Left colon (tissue), 2 donors: Measurements from ENCODE around the gene GNG5. TPM values are rescaled to one million over a fixed set of nuclear protein-coding genes. Genes with fewer than 3 reads are reported as not detected.
"Not testable (repeated sequence)": the region's sequence is repeated elsewhere in the genome, so short reads cannot be mapped to it uniquely, and the experiment has no call there.

Source experiments
- ATAC-seq: fragments of 200-7000 bp; cut with Tn5 transposase; one replicate; pipeline ENCODE4 v1.9.1; 2020; ENCODE audit warnings: mild to moderate bottlenecking, moderate library complexity
- DNase-seq, 2 donors: peaks; one replicate each; pipeline ENCODE4 v3.0.0-alpha.2; 2020
- intact Hi-C, 2 donors: fragments of 100-400 bp; cut with DNase I in 1 of 2; cut with micrococcal nuclease in 1 of 2; formaldehyde crosslinking; loops; one replicate each; pipeline versions ENCODE4 v1.11.2 to v1.14.0; 2022; cut with DNase I, micrococcal nuclease
- long read RNA-seq: library from polyadenylated mRNA; unstranded; transcript quantifications from one replicate; pipeline ENCODE4 v2.0.0, GENCODE V29; 2021
- total RNA-seq, 2 donors: library from RNA; stranded (reverse); fragmentation: NEBNext Ultra II Directional; extraction: Animal tissue kit (Norgen Biotek cat#: 25700); gene quantifications; one replicate each; pipeline ENCODE4 v1.2.1, GENCODE V29; 2021
- donor health status: DM: no; HTN: no; CAD: no.
- donor health status: DM: yes; HTN: yes; CAD: no.

The GNG5 gene
- 100 to 1,000 TPM; 126 to 148 TPM for total RNA-seq
- long read RNA-seq, transcript GNG5-201 (3 exons, 920 nt): major isoform, 81 of 82 reads
- long read RNA-seq, partial matches to known transcripts: 1 of 82 reads
- long read RNA-seq, other reads (novel, unspliced or antisense): 0 of 82 reads

GRCh38 chr1:84506002-84506728 lies at the start of gene GNG5, which contains the start of gene SPATA1:
Gene GNG5, minus strand, starts transcription at chr1:84506581. Its CDS starts 490 bp downstream, at chr1:84506091.
Gene SPATA1, plus strand, starts transcription at chr1:84506386. Its CDS starts 9,974 bp downstream, at chr1:84516360.
- peak; percentile 93 for ATAC-seq
- intact Hi-C loops: loop anchor here in 1 of 2 donors (10.0 kb wide), 1 partner anchor 69 kb away; the partner anchor contains the start of gene CTBS

DNA sequence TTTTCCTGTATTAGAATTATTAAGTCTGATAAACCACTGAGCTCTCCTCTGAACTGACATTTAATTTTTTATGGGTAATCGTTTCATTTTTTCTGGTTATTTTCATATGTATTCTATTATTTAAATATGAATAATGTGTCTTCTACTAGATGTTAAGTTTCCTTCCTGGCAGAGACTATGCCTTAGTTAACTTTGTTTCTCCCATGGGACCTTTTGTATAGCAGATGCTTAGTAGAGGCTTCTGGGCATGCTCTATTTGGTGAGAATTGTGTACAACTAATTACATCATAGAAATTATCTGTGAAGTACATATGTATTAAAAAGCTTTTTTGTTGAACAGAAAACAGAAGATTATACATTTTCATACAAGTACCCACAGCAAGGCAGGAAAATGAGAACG lies 44.4 kb upstream of the GNG5 start:
- DNase-seq (no peak), ATAC-seq (no peak)
- intact Hi-C loops: no loop called here

More at GRCh38 chr1:84506002-84506728, at the start of gene GNG5, which contains the start of gene SPATA1:
- peak; percentile 98 to 100 for DNase-seq

DNA sequence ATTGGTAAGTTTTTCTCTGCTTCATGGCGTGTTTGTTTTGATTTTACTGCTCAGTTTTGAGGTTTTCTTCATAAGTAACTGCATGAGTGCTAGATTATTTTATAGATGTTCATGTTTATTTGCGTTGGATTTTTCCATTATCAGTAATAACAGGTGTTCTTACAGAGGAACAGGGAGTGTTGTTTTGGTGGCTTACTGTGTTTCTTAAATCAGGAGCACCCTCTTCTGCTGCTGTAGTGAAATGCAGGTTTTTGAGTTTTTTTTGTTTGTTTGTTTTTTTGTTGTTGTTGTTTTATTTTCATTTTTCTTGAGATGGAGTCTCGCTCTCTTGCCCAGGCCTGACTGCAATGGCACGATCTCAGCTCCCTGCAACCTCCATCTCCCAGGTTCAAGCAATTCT lies 35.3 kb upstream of the GNG5 start:
- DNase-seq (no peak), ATAC-seq (no peak)
- intact Hi-C loops: no loop called here

GRCh38 chr1:84540759-84541158 lies 34.4 kb upstream of the GNG5 start:
- ATAC-seq: no peak
- no peak for DNase-seq
- intact Hi-C loops: no loop called here

DNA sequence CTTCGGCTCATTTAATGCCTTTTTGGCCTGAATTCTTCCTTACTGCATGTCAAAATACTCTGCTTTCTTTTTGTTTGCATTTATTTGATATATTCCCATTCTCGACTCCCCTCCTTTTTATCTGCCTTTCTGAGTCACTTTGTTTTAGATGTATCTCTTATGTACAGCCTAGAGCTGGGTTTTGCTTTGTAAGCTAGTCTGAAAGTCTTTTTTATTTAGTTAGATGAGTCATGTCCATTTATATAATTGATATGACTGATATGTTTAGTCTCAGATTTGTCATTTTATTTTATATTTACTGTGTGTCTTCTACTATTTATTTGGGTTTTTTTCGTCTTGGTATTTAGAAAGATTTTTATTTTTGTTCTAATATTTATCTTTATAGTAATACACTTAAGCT lies 33.6 kb upstream of the GNG5 start:
- DNase-seq: no peak
- ATAC-seq: no peak

DNA sequence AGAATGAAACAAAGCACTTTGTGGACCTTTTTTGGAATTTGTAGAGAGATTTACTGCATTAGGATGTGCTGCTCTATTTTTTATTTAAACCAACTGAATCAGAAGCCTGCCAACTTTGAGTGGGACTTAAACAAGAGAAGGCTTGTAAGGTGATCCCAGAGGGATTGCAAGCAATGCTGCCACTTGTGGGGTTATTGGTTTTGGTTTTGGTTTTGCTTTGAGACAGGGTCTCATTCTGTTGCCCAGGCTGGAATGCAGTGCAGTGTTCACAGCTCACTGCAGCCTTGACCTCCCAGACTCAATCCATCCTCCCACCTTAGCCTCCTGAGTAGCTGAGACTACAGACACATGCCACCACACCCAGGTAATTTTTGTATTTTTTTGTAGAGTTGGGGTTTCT lies 32.2 kb upstream of the GNG5 start:
- DNase-seq (no peak), ATAC-seq (no peak)
- intact Hi-C loops: no loop called here

More for the DNA sequence above, 33.6 kb upstream of the GNG5 start:
- intact Hi-C loops: no loop called here

DNA sequence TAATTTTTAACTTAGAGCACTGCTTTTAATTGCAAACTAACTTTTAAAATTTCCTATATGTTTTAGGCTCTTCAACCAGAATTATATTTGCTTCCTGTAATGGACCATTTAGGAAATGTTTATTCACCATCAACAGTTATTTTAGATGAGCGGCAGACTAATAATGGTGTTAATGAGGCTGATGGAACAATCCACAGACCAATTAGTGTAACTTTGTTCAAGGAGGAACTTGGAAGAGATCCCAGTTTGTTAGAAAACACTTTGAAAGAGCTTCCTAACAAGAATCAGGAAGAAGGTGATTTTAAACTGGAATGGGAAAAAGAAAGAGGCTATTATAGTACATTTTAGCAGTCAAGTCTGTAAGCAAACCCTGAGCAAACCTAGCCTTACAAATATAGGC lies 19.4 kb upstream of the GNG5 start:
- DNase-seq (no peak), ATAC-seq (no peak)
- intact Hi-C loops: no loop called here

DNA sequence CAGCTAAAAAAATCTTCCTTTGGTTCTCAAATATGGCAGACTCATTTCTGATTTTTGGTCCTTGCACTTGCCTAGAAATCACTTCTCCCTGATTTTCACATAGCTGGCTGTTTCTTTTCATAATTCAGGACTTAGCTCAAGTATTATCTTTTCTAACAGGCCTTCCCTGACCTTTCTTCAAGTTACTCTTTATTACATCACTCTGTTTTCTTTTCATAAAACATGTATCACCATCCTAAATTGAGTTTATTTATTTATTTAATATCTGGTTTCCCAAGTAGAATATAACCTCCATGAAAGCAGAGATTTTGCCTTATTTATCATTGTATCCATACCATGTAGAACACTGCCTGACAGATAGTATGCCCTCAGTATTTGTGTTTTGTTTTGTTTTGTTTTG lies 18.2 kb upstream of the GNG5 start:
- ATAC-seq (no peak), DNase-seq (no peak)
- intact Hi-C loops: no loop called here

DNA sequence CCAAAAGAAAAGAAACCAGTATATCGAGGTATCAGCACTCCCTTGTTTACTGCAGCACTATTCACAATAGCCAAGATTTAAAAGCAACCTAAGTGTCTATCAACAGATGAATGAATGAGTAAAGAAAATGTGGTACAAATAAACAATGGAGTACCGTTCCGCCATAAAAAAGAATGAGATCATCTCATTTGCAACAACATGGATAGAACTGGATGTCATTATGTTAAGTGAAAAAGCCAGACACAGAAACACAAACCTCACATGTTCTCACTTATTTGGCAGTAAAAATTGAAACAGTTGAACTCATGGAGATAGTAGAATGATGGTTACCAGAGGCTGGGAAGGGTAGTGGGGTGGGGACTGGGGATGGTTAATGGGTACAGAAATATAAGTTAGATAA lies 4.3 kb upstream of the GNG5 start:
- DNase-seq (no peak), ATAC-seq (no peak)
- intact Hi-C loops: no loop called here

DNA sequence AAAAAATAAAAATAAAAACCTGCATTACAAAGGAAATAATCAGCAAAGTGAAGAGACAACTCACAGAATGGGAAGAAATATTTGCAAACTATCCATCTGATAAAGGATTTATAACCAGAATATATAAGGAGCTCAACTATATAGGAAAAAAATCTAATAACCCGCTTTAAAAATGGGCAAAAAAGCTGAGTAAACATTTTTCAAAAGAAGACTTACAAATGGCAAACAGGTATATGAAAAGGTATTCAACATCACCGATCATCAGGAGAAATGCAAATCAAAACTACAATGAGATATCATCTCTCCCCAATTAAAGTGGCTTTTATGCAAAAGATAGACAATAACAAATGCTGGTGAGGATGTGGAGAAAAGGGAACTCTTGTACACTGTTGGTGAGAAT lies 3.8 kb upstream of the GNG5 start:
- DNase-seq (no peak), ATAC-seq (no peak)
- intact Hi-C loops: no loop called here

- intact Hi-C loops: loop anchor here in 1 of 2 donors (10.0 kb wide), 1 partner anchor 66 kb away; the partner anchor contains the start of gene CTBS
- no peak for ATAC-seq
- no peak for DNase-seq
These were observed 2.6 kb upstream of the GNG5 start for GRCh38 chr1:84509029-84509428.

DNA sequence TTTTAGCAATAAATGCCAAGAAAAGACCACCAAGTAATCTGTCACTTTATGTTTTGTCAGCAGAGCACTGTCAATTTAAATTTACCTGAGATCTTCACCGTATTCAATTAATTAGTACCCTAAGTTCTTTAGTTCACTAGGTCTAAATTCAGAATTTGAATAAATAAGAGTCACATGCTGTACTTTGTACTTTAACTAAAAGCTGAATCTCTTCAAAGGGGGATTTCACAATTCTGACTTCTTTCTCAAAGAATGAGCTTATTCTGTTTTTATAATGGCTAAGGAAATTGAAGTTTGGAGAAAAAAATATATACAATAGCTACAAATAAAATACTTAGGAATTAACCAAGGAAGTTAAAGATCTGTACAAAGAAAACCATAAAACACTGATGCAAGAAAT lies 2.1 kb upstream of the GNG5 start:
- intact Hi-C loops: loop anchor here in 1 of 2 donors (10.0 kb wide), 1 partner anchor 66 kb away; the partner anchor contains the start of gene CTBS
- ATAC-seq (no peak), DNase-seq (no peak)

DNA sequence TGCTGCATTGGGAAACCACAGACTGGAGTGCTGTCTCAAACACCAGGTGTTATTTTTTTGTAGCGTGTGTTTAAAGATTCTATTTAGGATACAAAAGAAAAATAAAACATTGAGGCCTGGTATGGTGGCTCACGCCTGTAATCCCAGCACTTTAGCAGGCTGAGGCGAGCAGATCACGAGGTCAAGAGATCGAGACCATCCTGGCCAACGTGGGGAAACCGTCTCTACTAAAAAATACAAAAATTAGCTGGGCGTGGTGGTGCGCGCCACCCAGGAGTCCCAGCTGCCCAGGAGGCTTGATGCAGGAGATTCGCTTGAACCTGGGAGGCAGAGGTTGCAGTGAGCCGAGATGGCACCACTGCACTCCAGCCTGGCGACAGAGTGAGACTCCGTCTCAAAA lies 1.5 kb upstream of the GNG5 start:
- intact Hi-C loops: loop anchor here in 1 of 2 donors (10.0 kb wide), 1 partner anchor 67 kb away; the partner anchor contains the start of gene CTBS
- not testable (repeated sequence) for ATAC-seq, DNase-seq

DNA sequence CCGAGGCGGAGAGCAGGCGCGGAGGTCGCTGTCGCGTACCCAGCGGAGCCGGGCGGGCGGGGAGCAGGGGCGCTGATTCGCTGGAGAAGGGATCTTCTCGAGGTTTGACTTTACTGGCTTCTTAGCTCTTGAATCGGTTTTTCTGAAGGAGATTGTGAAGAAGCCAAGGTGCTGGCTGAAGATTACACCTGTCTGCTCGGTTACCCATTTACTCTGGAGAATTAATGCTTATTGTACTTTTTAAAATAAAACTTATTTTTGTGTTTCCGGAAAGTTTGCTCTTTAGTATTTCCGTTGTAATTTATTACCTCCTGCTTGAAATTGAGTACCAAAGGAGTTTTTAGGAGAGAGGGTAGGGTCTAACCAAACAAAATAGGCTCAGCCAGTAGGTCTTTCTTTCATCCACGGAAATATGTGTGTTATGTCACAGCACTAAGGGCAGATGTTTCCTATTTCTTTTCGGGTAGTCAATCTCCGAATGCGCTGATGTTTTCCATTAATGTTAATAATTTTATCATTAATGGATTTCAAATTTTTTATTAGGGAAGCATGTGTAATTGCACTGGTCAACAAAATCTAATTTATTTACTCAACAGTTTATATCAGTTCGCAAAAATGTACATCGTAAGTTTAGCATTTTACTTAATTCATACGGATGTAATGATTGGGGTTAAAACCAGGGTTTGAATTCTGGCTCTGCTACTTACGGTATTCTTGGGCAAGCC lies 510 bp upstream of the GNG5 start:
- ATAC-seq: no peak
- DNase-seq: no peak
- intact Hi-C loops: loop anchor here in 1 of 2 donors (10.0 kb wide), 1 partner anchor 68 kb away; the partner anchor contains the start of gene CTBS

GRCh38 chr1:84505493-84506001 lies 834 bp downstream of the GNG5 start:
- intact Hi-C loops: loop anchor here in 1 of 2 donors (10.0 kb wide), 1 partner anchor 69 kb away; the partner anchor contains the start of gene CTBS
- ATAC-seq (peak; percentile 56), DNase-seq (peak in 1 of 2 donors; percentile 54)

- ATAC-seq (no peak), DNase-seq (peak in 1 of 2 donors; percentile 16)
- intact Hi-C loops: loop anchor here in 1 of 2 donors (10.0 kb wide), 1 partner anchor 70 kb away; the partner anchor contains the start of gene CTBS
These were observed 1.5 kb downstream of the GNG5 start for GRCh38 chr1:84504580-84505492.

GRCh38 chr1:84502927-84503326 lies 3.5 kb downstream of the GNG5 start:
- no peak for DNase-seq
- intact Hi-C loops: loop anchor here in 1 of 2 donors (10.0 kb wide), 1 partner anchor 72 kb away; the partner anchor contains the start of gene CTBS
- no peak for ATAC-seq
